Astrocyte (in vitro differentiated cells and primary cell): ENCODE data around the gene LGALS1. TPM values are rescaled to one million over a fixed set of nuclear protein-coding genes. Genes with fewer than 3 reads are reported as not detected.

Experiments
- DNase-seq: peaks from one replicate; pipeline ENCODE4 v3.0.0-alpha.2; 2010; ENCODE audit warnings: low read depth
- FAIRE-seq: peaks from 2 replicates; lab custom pipeline; 2011; peaks lifted over from hg19 to GRCh38; lab: Jason Lieb, UNC
- H2AFZ ChIP-seq: 2 replicates; pipeline ENCODE4 v1.6.0; 2012; ENCODE audit warnings: low read depth, low read length, inconsistent platforms
- H3K27ac ChIP-seq: 2 replicates; pipeline ENCODE4 v1.5.1; 2011; ENCODE audit warnings: low read depth, low read length, inconsistent platforms
- H3K27me3 ChIP-seq: 2 replicates; pipeline ENCODE4 v1.6.0; 2011; ENCODE audit warnings: low read length, inconsistent platforms; ENCODE audit not compliant: insufficient read depth
- H3K36me3 ChIP-seq: 2 replicates; pipeline ENCODE4 v1.5.1; 2011; ENCODE audit warnings: low read length, inconsistent platforms; ENCODE audit not compliant: insufficient read depth
- H3K4me1 ChIP-seq: 2 replicates; pipeline ENCODE4 v1.5.1; 2011; ENCODE audit warnings: low read length, inconsistent platforms; ENCODE audit not compliant: insufficient read depth
- H3K4me2 ChIP-seq: 2 replicates; pipeline ENCODE4 v1.6.0; 2012; ENCODE audit warnings: low read length, inconsistent platforms
- H3K4me3 ChIP-seq: 2 replicates; pipeline ENCODE4 v1.5.1; 2011; ENCODE audit warnings: low read depth, mild to moderate bottlenecking, low read length, inconsistent platforms; ENCODE audit not compliant: insufficient read depth
- H3K79me2 ChIP-seq: 2 replicates; pipeline ENCODE4 v1.6.0; 2012; ENCODE audit warnings: mild to moderate bottlenecking, low read length, inconsistent platforms; ENCODE audit not compliant: insufficient read depth
- H3K9ac ChIP-seq: 2 replicates; pipeline ENCODE4 v1.6.0; 2012; ENCODE audit warnings: mild to moderate bottlenecking, low read length, inconsistent platforms
- H3K9me3 ChIP-seq: 2 replicates; pipeline ENCODE4 v1.5.1; 2012; ENCODE audit warnings: low read depth, mild to moderate bottlenecking, low read length, inconsistent platforms; ENCODE audit not compliant: insufficient read depth
- H4K20me1 ChIP-seq: 2 replicates; pipeline ENCODE4 v1.6.0; 2012; ENCODE audit warnings: low read length, inconsistent platforms; ENCODE audit not compliant: insufficient read depth
- H3K27ac Mint-ChIP-seq: one replicate; pipeline ENCODE4 v1.8.0; 2021; ENCODE audit warnings: mild to moderate bottlenecking, mixed read lengths; ENCODE audit not compliant: unreplicated experiment
- H3K27me3 Mint-ChIP-seq: one replicate; pipeline ENCODE4 v1.8.0; 2021; ENCODE audit warnings: low read depth, mixed read lengths; ENCODE audit not compliant: unreplicated experiment
- H3K36me3 Mint-ChIP-seq: one replicate; pipeline ENCODE4 v1.8.0; 2021; ENCODE audit warnings: low read depth, mixed read lengths; ENCODE audit not compliant: unreplicated experiment
- H3K4me1 Mint-ChIP-seq: one replicate; pipeline ENCODE4 v1.8.0; 2021; ENCODE audit warnings: low read depth, mixed read lengths; ENCODE audit not compliant: unreplicated experiment
- H3K4me3 Mint-ChIP-seq: one replicate; pipeline ENCODE4 v1.8.0; 2021; ENCODE audit warnings: mild to moderate bottlenecking, moderate library complexity, mixed read lengths; ENCODE audit not compliant: unreplicated experiment
- H3K9me3 Mint-ChIP-seq: one replicate; pipeline ENCODE4 v1.8.0; 2021; ENCODE audit warnings: mild to moderate bottlenecking, mixed read lengths; ENCODE audit not compliant: unreplicated experiment
- CTCF ChIP-seq: IDR thresholded peaks from 2 replicates; pipeline ENCODE4 v1.5.1; 2011; ENCODE audit warnings: low read depth, mild to moderate bottlenecking, inconsistent platforms, low read length, moderate library complexity; ENCODE audit not compliant: insufficient read depth
- EZH2 ChIP-seq: IDR thresholded peaks from 2 replicates; pipeline ENCODE4 v1.6.1; 2012; ENCODE audit warnings: mild to moderate bottlenecking, low read length, inconsistent platforms; ENCODE audit not compliant: insufficient read depth
- total RNA-seq: library from RNA; stranded (reverse); gene quantifications from 2 replicates; pipeline ENCODE4 v1.2.1, GENCODE V29; 2021

LGALS1 gene
- total RNA-seq, 1 donor from 2014 or later, result 240 TPM

- TF ChIP-seq EZH2 (no peak), CTCF (no peak)
- Histone ChIP-seq H2AFZ (peak overlapping the region; percentile 75), H3K9me3 (no peaks in the 10 kb centered on the region), H3K79me2 (peaks cover 47% of the 10 kb centered on the region), H3K27ac (no peak overlapping the region), H3K4me2 (peak overlapping the region; percentile 85), H4K20me1 (peaks cover 38% of the 10 kb centered on the region), H3K36me3 (no peaks in the 10 kb centered on the region), H3K4me3 (peak overlapping the region; percentile 53), H3K9ac (peak overlapping the region; percentile 79), H3K27me3 (no peaks in the 10 kb centered on the region), H3K4me1 (peaks cover 28% of the 10 kb centered on the region)
- Mint-ChIP-seq H3K27ac (peak overlapping the region; percentile 34), H3K9me3 (no peaks in the 10 kb centered on the region), H3K4me1 (peaks cover 15% of the 10 kb centered on the region), H3K27me3 (no peaks in the 10 kb centered on the region), H3K36me3 (peaks cover 5% of the 10 kb centered on the region), H3K4me3 (peak overlapping the region; percentile 87)
- FAIRE-seq (no peak), DNase-seq (no peak)
Observed at GRCh38 chr22:37659066-37659896, 16.2 kb upstream of the LGALS1 start.

DNA sequence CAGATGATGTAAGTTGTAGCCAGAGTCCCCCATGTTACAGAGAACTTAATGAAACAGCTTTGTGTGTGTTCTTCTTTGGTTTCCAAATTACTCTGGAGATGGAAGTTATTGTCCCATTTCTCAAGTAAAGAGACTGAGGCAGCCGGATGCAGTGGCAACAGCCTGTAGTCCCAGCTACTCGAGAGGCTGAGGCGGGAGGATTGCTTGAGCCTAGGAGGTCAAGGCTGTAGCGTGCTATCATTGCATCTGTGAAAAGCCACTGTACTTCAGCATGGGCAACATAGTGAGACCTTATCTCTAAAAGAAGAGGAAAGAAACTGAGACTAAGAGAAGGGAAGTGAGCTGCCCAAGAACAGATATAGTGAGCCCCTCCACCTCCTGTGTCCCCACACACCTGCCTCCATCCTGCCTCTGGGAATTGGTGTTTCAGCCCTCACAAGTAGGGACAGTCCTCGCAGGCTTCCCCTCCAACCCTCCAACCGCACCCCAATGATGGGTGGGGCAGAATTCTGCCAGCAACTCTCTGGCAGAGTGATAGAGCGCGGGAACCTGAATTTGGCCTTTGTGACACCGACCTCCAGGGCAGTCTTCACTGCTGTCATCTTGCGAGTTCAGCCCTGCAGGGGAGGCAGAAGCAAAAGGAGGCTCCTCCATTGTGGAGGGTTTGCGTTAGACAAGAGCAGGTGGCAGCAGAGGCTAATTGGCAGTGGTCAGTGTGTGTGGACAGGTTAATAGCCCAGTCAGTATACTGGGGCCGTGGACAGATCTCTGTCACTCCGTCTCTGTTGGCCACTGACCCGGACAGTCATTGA lies 15.3 kb upstream of the LGALS1 start:
- no peaks in the 10 kb centered on the region for H3K9me3 Mint-ChIP-seq
- peak overlapping the region; percentile 87 for H3K4me3 Mint-ChIP-seq
- FAIRE-seq (no peak), DNase-seq (no peak)
- Histone ChIP-seq H2AFZ (no peak overlapping the region), H3K27me3 (no peaks in the 10 kb centered on the region), H3K9ac (no peak overlapping the region), H3K9me3 (no peaks in the 10 kb centered on the region), H3K27ac (no peak overlapping the region), H4K20me1 (peaks cover 46% of the 10 kb centered on the region), H3K4me1 (peaks cover 28% of the 10 kb centered on the region), H3K79me2 (peaks cover 55% of the 10 kb centered on the region), H3K4me2 (peak overlapping the region; percentile 85), H3K4me3 (peak overlapping the region; percentile 53), H3K36me3 (no peaks in the 10 kb centered on the region)
- H3K36me3 Mint-ChIP-seq, result peaks cover 5% of the 10 kb centered on the region
- peaks cover 15% of the 10 kb centered on the region for H3K4me1 Mint-ChIP-seq
- no peaks in the 10 kb centered on the region for H3K27me3 Mint-ChIP-seq
- TF ChIP-seq CTCF (no peak), EZH2 (no peak)
- no peak overlapping the region for H3K27ac Mint-ChIP-seq
